Stomach (tissue), 4 donors: ENCODE data around the gene RGSL1.

Experiments used
- CTCF ChIP-seq, 7 experiments: fragments of 450-650 bp in 4 of 7; fragments of 200-600 bp in 3 of 7; sonication (generic) in 3 of 7; IDR thresholded peaks; one replicate each; pipeline ENCODE4 v1.5.1; 2016 to 2019; ENCODE audit warnings: antibody characterized with exemption in 7 of 7, control low read depth in 2 of 7, mild to moderate bottlenecking in 1 of 7
- EP300 ChIP-seq: sonication (generic); formaldehyde crosslinking; IDR thresholded peaks from one replicate; pipeline ENCODE4 v1.6.1; 2017; ENCODE audit warnings: antibody characterized with exemption
- POLR2A ChIP-seq, 4 donors: fragments of 450-650 bp; IDR thresholded peaks; one replicate each; pipeline ENCODE4 v1.6.1; 2016; ENCODE audit warnings: antibody characterized with exemption in 4 of 4, control low read depth in 2 of 4, mild to moderate bottlenecking in 1 of 4, moderate library complexity in 1 of 4
- POLR2AphosphoS5 ChIP-seq, 3 donors: sonication (generic); formaldehyde crosslinking; IDR thresholded peaks; one replicate each; pipeline ENCODE4 v1.6.1; 2016; ENCODE audit warnings: antibody characterized with exemption in 3 of 3

- TF ChIP-seq POLR2A (IDR thresholded peaks at IDR 0.05), result no peak
- TF ChIP-seq CTCF (IDR thresholded peaks at IDR 0.05), result no peak
- no peak for TF ChIP-seq POLR2AphosphoS5 (IDR thresholded peaks at IDR 0.05)
- no peak for TF ChIP-seq EP300
Measured at GRCh38 chr1:182568647-182569284, 118.8 kb downstream of the RGSL1 start.
